HUES48 (cell line): ENCODE measurements around the gene IL31.

Source experiments
- H3K27ac ChIP-seq: one replicate; pipeline ENCODE4 v1.7.0; 2013; ENCODE audit warnings: low read depth, low read length, inconsistent platforms
- H3K27me3 ChIP-seq: 2 replicates; pipeline ENCODE4 v1.6.1; 2013; ENCODE audit warnings: mild to moderate bottlenecking, low read length; ENCODE audit not compliant: control insufficient read depth, insufficient read depth
- H3K36me3 ChIP-seq: 2 replicates; pipeline ENCODE4 v1.6.1; 2013; ENCODE audit warnings: low read length; ENCODE audit not compliant: control insufficient read depth, insufficient read depth
- H3K4me1 ChIP-seq: 2 replicates; pipeline ENCODE4 v1.6.1; 2013; ENCODE audit warnings: mild to moderate bottlenecking, low read length; ENCODE audit not compliant: control insufficient read depth, insufficient read depth
- H3K4me3 ChIP-seq: 2 replicates; pipeline ENCODE4 v1.5.1; 2013; ENCODE audit warnings: mild to moderate bottlenecking, low read depth, low read length
- H3K9ac ChIP-seq: 2 replicates; pipeline ENCODE4 v1.6.1; 2013; ENCODE audit warnings: mild to moderate bottlenecking, low read depth, low read length, moderate library complexity
- H3K9me3 ChIP-seq: 2 replicates; pipeline ENCODE4 v1.6.1; 2013; ENCODE audit warnings: low read length; ENCODE audit not compliant: control insufficient read depth, insufficient read depth

IL31 gene

GRCh38 chr12:122138616-122139015 lies 35.4 kb downstream of the IL31 start:
- no peak overlapping the region for H3K9ac ChIP-seq
- H3K36me3 ChIP-seq: peaks cover 30% of the 10 kb centered on the region
- peaks cover 26% of the 10 kb centered on the region for H3K9me3 ChIP-seq
- H3K27me3 ChIP-seq: no peaks in the 10 kb centered on the region
- no peak overlapping the region for H3K27ac ChIP-seq
- H3K4me1 ChIP-seq: peaks cover 2% of the 10 kb centered on the region; the same call in 1 of the 2 replicates
- H3K4me3 ChIP-seq: no peak overlapping the region

- H3K4me3 ChIP-seq: no peak overlapping the region
- no peak overlapping the region for H3K27ac ChIP-seq
- H3K27me3 ChIP-seq: no peaks in the 10 kb centered on the region
- no peak overlapping the region for H3K9ac ChIP-seq
- H3K9me3 ChIP-seq: peaks cover 23% of the 10 kb centered on the region
- peaks cover 2% of the 10 kb centered on the region; the same call in 1 of the 2 replicates for H3K4me1 ChIP-seq
- H3K36me3 ChIP-seq: peaks cover 28% of the 10 kb centered on the region
Observed at GRCh38 chr12:122138181-122138580, 35.8 kb downstream of the IL31 start.

- peaks cover 2% of the 10 kb centered on the region; the same call in 1 of the 2 replicates for H3K4me1 ChIP-seq
- H3K9ac ChIP-seq: no peak overlapping the region
- peaks cover 18% of the 10 kb centered on the region for H3K9me3 ChIP-seq
- H3K27ac ChIP-seq: no peak overlapping the region
- no peaks in the 10 kb centered on the region for H3K27me3 ChIP-seq
- peaks cover 24% of the 10 kb centered on the region for H3K36me3 ChIP-seq
- H3K4me3 ChIP-seq: no peak overlapping the region
Observed at GRCh38 chr12:122137681-122138080, 36.3 kb downstream of the IL31 start.

- no peak overlapping the region for H3K4me3 ChIP-seq
- peaks cover 24% of the 10 kb centered on the region for H3K36me3 ChIP-seq
- H3K4me1 ChIP-seq: peaks cover 2% of the 10 kb centered on the region; the same call in 1 of the 2 replicates
- no peaks in the 10 kb centered on the region for H3K27me3 ChIP-seq
- H3K9me3 ChIP-seq: peaks cover 14% of the 10 kb centered on the region
- H3K27ac ChIP-seq: no peak overlapping the region
- H3K9ac ChIP-seq: no peak overlapping the region
Observed at GRCh38 chr12:122137229-122137628, 36.8 kb downstream of the IL31 start.

- no peaks in the 10 kb centered on the region for H3K27me3 ChIP-seq
- no peak overlapping the region for H3K27ac ChIP-seq
- no peak overlapping the region for H3K9ac ChIP-seq
- no peak overlapping the region for H3K4me3 ChIP-seq
- peaks cover 2% of the 10 kb centered on the region; the same call in 1 of the 2 replicates for H3K4me1 ChIP-seq
- H3K36me3 ChIP-seq: peaks cover 18% of the 10 kb centered on the region
- no peaks in the 10 kb centered on the region for H3K9me3 ChIP-seq
Observed at GRCh38 chr12:122135437-122136031, 38.5 kb downstream of the IL31 start.

GRCh38 chr12:122133192-122133950 lies 40.6 kb downstream of the IL31 start:
- no peaks in the 10 kb centered on the region for H3K9me3 ChIP-seq
- no peak overlapping the region for H3K4me3 ChIP-seq
- H3K9ac ChIP-seq: no peak overlapping the region
- H3K27ac ChIP-seq: no peak overlapping the region
- no peaks in the 10 kb centered on the region for H3K27me3 ChIP-seq
- H3K36me3 ChIP-seq: peaks cover 34% of the 10 kb centered on the region
- H3K4me1 ChIP-seq: peaks cover 2% of the 10 kb centered on the region; the same call in 1 of the 2 replicates

GRCh38 chr12:122130150-122130549 lies 43.9 kb downstream of the IL31 start:
- H3K9me3 ChIP-seq: no peaks in the 10 kb centered on the region
- no peak overlapping the region for H3K27ac ChIP-seq
- no peak overlapping the region for H3K9ac ChIP-seq
- H3K36me3 ChIP-seq: peaks cover 37% of the 10 kb centered on the region
- no peak overlapping the region for H3K4me3 ChIP-seq
- H3K27me3 ChIP-seq: no peaks in the 10 kb centered on the region
- H3K4me1 ChIP-seq: peaks cover 6% of the 10 kb centered on the region; the same call in 1 of the 2 replicates

- H3K4me3 ChIP-seq: no peak overlapping the region
- no peak overlapping the region for H3K27ac ChIP-seq
- no peak overlapping the region for H3K9ac ChIP-seq
- no peaks in the 10 kb centered on the region for H3K27me3 ChIP-seq
- no peaks in the 10 kb centered on the region for H3K9me3 ChIP-seq
- peaks cover 6% of the 10 kb centered on the region; the same call in 1 of the 2 replicates for H3K4me1 ChIP-seq
- peaks cover 37% of the 10 kb centered on the region for H3K36me3 ChIP-seq
Observed at GRCh38 chr12:122129131-122129530, 44.9 kb downstream of the IL31 start.

- peaks cover 37% of the 10 kb centered on the region for H3K36me3 ChIP-seq
- H3K27ac ChIP-seq: no peak overlapping the region
- H3K9me3 ChIP-seq: no peaks in the 10 kb centered on the region
- H3K4me3 ChIP-seq: no peak overlapping the region
- no peak overlapping the region for H3K9ac ChIP-seq
- peaks cover 6% of the 10 kb centered on the region; the same call in 1 of the 2 replicates for H3K4me1 ChIP-seq
- no peaks in the 10 kb centered on the region for H3K27me3 ChIP-seq
Observed at GRCh38 chr12:122128481-122128880, 45.5 kb downstream of the IL31 start.

- H3K9ac ChIP-seq: no peak overlapping the region
- no peaks in the 10 kb centered on the region for H3K9me3 ChIP-seq
- H3K4me1 ChIP-seq: peaks cover 8% of the 10 kb centered on the region; the same call in 1 of the 2 replicates
- no peak overlapping the region for H3K27ac ChIP-seq
- no peak overlapping the region for H3K4me3 ChIP-seq
- H3K36me3 ChIP-seq: peaks cover 37% of the 10 kb centered on the region
- H3K27me3 ChIP-seq: no peaks in the 10 kb centered on the region
Observed at GRCh38 chr12:122127839-122128238, 46.2 kb downstream of the IL31 start.
